Measurements from ENCODE around the gene KRTAP4-1.
"Not testable (repeated sequence)": the region's sequence is repeated elsewhere in the genome, so short reads cannot be mapped to it uniquely, and the experiment has no call there.

Gene KRTAP4-1

DNA sequence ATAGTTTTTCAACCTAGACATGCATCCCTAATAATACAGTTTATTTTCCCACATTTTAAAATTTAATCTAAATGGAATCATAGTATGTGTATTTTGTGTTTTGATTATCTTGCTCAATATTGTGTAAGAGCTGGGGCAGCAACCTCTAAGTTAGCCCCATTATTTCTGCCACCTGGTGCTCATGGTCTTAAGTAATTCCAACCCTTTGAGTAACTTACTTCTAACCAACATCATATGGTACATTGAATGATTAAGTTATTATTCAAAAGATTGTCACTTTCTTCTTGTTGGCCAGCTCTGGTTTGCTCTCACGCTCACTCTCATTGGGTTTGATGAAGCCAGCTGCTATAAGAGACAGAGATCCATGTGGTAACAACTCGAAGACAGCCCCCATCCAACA, 12.8 kb downstream of the KRTAP4-1 start:
- no peak for DNase-seq (ENCODE audit: low read depth, low spot score)

GRCh38 chr17:41168121-41168520, 16.6 kb downstream of the KRTAP4-1 start, which contains the start of gene KRTAP4-3:
TSS of gene KRTAP4-3 (minus strand) at chr17:41168221. CDS start at chr17:41168172, 49 bp downstream.
- DNase-seq (ENCODE audit: low read depth, low spot score): no peak

GRCh38 chr17:41167561-41167960, 17.1 kb downstream of the KRTAP4-1 start:
- no peak for DNase-seq (ENCODE audit: low read depth, low spot score)

GRCh38 chr17:41163828-41164227, 20.9 kb downstream of the KRTAP4-1 start:
- no peak for DNase-seq (ENCODE audit: low read depth, low spot score)

GRCh38 chr17:41160648-41161047, 24.1 kb downstream of the KRTAP4-1 start, which contains the start of gene KRTAP4-4:
TSS of gene KRTAP4-4 (minus strand) at chr17:41160748. CDS start at chr17:41160691, 57 bp downstream.
- DNase-seq (ENCODE audit: low read depth, low spot score): no peak

DNA sequence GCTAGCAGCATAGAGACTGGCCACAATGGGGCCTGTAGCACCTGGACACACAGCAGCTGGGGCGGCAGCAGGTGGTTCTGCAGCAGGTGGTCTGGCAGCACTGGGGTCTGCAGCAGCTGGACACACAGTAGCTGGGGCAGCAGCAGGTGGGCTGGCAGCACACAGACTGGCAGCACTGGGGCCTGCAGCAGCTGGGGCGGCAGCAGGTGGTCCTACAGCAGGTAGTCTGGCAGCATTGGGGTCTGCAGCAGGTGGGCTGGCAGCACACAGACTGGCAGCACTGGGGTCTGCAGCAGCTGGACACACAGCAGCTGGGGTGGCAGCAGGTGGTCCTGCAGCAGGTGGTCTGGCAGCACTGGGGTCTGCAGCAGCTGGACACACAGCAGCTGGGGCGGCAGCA, 24.5 kb downstream of the KRTAP4-1 start:
- not testable (repeated sequence) for DNase-seq (ENCODE audit: low read depth, low spot score)

GRCh38 chr17:41153856-41154255, 30.9 kb downstream of the KRTAP4-1 start:
- DNase-seq (ENCODE audit: low read depth, low spot score): no peak

DNA sequence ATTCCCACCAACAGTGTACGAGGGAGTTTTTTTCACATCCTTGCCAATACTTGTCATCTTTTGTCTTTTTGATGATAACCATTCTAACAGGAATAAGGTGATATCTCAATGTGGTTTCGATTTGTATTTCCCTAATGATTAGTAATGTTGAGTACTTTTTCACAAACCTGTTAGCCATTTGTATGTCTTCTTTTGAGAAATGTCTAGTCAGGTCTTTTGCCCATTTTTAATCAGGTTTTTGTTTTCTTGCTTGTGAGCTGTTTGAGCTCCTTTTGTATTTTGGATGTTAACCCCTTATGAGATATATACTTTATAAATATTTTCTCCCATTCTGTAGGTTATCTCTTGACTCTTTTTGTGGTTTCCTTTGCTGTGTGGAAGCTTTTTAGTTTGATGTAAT, 33.2 kb downstream of the KRTAP4-1 start:
- no peak for DNase-seq (ENCODE audit: low read depth, low spot score)

- no peak for DNase-seq (ENCODE audit: low read depth, low spot score)
Measured at GRCh38 chr17:41150026-41150425, 34.7 kb downstream of the KRTAP4-1 start.

GRCh38 chr17:41149652-41149985, 35.1 kb downstream of the KRTAP4-1 start, which contains the start of gene KRTAP4-5:
TSS of gene KRTAP4-5 (minus strand) at chr17:41149825. CDS start at chr17:41149767, 58 bp downstream.
- no peak for DNase-seq (ENCODE audit: low read depth, low spot score)

DNA sequence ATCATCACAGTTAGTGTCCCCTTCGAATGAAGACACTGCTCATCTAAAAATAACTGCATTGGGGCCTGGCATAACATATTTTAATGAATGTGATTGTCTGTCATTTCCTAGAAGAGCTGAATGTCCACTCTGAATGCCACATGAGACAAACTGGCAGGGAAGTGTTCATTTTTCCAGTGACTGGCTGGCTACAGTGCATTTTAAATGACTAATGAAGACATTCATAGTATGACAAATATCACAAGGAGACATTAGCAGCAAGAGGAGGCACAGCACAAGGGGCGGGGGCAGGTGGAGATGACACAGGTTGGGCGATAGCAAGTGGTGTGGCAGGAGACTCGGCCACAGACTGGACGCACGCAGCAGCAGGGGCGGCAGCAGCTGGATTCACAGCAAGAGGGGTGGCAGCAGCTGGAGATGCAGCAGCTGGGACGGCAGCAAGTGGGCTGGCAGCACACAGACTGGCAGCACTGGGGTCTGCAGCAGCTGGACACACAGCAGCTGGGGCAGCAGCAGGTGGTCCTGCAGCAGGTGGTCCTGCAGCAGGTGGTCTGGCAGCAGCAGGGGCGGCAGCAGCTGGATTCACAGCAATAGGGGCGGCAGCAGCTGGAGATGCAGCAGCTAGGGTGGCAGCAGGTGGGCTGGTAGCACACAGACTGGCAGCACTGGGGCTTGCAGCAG, 35.6 kb downstream of the KRTAP4-1 start:
- DNase-seq (ENCODE audit: low read depth, low spot score): not testable (repeated sequence)

DNA sequence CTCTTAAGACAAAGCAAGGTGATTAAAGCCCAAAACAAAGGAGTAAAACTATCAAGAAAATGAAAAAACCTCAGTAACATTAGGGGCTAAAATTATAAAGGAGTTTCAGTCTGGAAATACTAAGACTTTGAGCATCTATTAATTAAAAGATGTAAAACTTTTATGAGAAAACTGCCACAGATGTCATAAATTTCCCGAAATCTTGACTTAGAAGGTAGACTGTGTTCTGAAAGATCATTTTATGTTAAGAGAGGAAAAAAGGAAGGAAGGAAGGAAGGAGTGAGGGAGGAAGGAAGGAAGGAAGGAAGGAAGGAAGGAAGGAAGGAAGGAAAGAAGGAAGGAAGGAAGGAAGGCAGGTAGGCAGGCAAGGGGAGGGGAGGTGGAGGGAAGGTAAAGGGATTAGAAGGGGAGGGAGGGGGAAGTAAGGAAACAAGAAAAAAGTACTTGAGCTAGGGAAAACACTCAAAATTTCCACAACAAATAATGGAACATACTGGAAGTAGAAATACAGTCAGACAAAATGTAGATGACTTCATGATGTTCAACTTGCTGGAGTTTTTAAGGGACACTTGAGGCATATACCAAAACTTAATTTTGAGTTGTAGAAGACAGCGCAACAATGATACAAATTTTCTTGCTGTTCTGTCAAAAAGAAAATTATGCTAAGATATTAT, 37.0 kb downstream of the KRTAP4-1 start:
- DNase-seq (ENCODE audit: low read depth, low spot score): no peak

- no peak for DNase-seq (ENCODE audit: low read depth, low spot score)
Measured at GRCh38 chr17:41145261-41145660, 39.5 kb downstream of the KRTAP4-1 start.

GRCh38 chr17:41144846-41145245, 39.9 kb downstream of the KRTAP4-1 start:
- no peak for DNase-seq (ENCODE audit: low read depth, low spot score)

DNA sequence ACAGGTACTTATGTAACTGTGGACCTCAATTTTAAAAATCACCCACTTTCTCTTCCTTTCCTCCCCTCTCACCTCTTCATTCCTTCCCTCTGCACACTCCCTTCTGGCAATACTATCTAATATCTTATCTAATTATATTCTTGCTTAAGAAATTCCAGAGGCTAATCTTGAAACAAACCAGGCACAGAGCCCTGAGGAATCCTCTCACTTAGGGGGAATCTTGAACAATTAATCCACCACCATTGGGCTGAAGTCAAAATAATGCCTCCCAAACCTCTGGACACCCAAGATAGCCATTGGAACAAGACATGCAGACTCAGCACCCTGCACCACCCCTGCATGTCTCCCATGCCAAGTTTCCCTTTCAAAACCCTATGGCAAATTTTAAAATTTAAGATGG, 43.4 kb downstream of the KRTAP4-1 start:
- no peak for DNase-seq (ENCODE audit: low read depth, low spot score)

DNA sequence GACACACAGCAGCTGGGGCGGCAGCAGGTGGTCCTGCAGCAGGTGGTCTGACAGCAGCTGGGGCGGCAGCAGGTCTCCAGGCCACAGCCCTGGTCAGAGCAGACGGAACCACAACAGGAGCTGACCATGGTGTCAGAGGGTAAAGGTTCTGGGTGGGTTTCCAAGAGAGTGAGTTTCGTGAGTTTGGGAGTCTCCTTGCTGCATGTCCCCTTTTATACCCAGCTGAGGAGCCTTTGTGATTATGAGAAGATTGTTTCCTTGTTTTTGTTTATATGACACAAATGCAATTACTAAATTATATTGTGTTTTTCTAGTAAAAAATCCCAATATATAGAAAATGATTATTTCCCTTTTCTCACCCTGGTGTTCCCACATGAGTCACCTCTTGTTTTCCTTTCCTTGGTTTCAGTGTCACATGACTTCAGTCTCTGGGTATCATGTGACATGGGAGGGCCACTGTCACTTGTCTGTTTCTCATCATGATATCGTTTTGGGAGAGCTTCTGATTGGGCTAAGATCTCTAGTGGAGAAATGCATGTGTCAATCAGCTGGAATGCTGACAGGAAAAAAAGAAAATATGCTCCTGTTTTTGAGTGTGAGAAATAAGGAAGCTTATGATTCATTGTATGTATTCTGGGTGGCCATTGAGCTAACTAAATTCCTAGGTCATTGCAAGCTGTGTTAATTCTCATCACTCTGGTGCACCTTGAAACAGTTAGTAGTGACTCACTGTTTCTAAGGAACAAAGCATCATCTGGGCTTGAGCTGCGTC, 44.2 kb downstream of the KRTAP4-1 start, which contains the start of gene KRTAP4-6:
TSS of gene KRTAP4-6 (minus strand) at position 185 of the 772 bp plus-strand sequence. CDS start at position 128, 57 bp downstream.
- no peak for DNase-seq (ENCODE audit: low read depth, low spot score)

DNA sequence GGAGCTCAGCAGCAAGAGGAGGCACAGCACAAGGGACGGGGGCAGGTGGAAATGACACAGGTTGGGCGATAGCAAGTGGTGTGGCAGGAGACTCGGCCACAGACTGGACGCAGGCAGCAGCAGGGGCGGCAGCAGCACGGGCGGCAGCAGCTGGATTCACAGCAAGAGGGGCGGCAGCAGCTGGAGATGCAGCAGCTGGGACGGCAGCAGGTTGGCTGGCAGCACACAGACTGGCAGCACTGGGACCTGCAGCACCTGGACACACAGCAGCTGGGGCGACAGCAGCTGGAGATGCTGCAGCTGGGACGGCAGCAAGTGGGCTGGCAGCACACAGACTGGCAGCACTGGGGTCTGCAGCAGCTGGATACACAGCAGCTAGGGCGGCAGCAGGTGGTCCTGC, 44.8 kb downstream of the KRTAP4-1 start:
- not testable (repeated sequence) for DNase-seq (ENCODE audit: low read depth, low spot score)

Data from ELF-1 (cell line).